ENCODE results near the gene PGBD1.

The PGBD1 gene

GRCh38 chr6:28245206-28245941, 36.0 kb upstream of the PGBD1 start:
- TF ChIP-seq, protein P1, sequence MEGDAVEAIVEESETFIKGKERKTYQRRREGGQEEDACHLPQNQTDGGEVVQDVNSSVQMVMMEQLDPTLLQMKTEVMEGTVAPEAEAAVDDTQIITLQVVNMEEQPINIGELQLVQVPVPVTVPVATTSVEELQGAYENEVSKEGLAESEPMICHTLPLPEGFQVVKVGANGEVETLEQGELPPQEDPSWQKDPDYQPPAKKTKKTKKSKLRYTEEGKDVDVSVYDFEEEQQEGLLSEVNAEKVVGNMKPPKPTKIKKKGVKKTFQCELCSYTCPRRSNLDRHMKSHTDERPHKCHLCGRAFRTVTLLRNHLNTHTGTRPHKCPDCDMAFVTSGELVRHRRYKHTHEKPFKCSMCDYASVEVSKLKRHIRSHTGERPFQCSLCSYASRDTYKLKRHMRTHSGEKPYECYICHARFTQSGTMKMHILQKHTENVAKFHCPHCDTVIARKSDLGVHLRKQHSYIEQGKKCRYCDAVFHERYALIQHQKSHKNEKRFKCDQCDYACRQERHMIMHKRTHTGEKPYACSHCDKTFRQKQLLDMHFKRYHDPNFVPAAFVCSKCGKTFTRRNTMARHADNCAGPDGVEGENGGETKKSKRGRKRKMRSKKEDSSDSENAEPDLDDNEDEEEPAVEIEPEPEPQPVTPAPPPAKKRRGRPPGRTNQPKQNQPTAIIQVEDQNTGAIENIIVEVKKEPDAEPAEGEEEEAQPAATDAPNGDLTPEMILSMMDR (IDR thresholded peaks at IDR 0.05; ENCODE audit: low read depth, low read length) = no peak
- Histone ChIP-seq H3K27me3 (no peaks in the 10 kb centered on the region), H3K4me1 (no peaks in the 10 kb centered on the region), H3K36me3 (peaks cover 21% of the 10 kb centered on the region), H3K4me3 (ENCODE audit: low read depth, low read length) (no peak overlapping the region), H3K9me3 (no peaks in the 10 kb centered on the region)
- DNase-seq = no peak

GRCh38 chr6:28248916-28249315, 32.5 kb upstream of the PGBD1 start:
- H3K36me3 ChIP-seq = peaks cover 21% of the 10 kb centered on the region
- TF ChIP-seq, protein P1 (IDR thresholded peaks at IDR 0.05; ENCODE audit: low read depth, low read length) = no peak
- 0 out of 2 replicates have a peak, but pooled peaks cover 5% of the 10 kb centered on the region for H3K4me1 ChIP-seq
- H3K27me3 ChIP-seq = no peaks in the 10 kb centered on the region
- H3K9me3 ChIP-seq = no peaks in the 10 kb centered on the region
- DNase-seq = no peak
- H3K4me3 ChIP-seq (ENCODE audit: low read depth, low read length) = no peak overlapping the region

DNA sequence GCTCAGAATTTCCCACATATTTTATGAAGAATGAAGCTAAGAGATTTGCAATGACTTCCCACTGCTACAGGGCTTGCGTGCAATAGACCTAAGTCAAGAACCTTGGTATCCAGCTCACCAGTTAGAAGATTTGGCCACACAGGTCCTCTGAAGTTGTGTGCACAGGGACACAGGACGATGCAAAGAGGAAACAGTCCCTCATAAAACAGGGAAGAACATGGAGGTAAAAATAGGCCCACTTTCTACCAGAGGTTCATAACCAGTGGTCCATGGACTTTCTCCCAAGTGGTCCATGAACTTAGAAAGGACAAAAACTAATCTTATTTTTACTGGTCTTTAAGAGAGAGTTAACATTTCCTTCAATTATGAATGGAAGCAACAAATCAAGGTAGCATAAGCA, 30.6 kb upstream of the PGBD1 start:
- DNase-seq = no peak
- Histone ChIP-seq H3K4me3 (ENCODE audit: low read depth, low read length) (peak overlapping the region; percentile 95), H3K4me1 (0 out of 2 replicates have a peak, but pooled peaks cover 5% of the 10 kb centered on the region), H3K27me3 (no peaks in the 10 kb centered on the region), H3K36me3 (peaks cover 8% of the 10 kb centered on the region), H3K9me3 (no peaks in the 10 kb centered on the region)
- TF ChIP-seq, protein P1 (IDR thresholded peaks at IDR 0.05; ENCODE audit: low read depth, low read length) = no peak

- TF ChIP-seq, protein P1 (IDR thresholded peaks at IDR 0.05; ENCODE audit: low read depth, low read length) = no peak
- Histone ChIP-seq H3K9me3 (no peaks in the 10 kb centered on the region), H3K27me3 (no peaks in the 10 kb centered on the region), H3K4me3 (ENCODE audit: low read depth, low read length) (peak overlapping the region; percentile 95), H3K36me3 (no peaks in the 10 kb centered on the region), H3K4me1 (0 out of 2 replicates have a peak, but pooled peaks cover 5% of the 10 kb centered on the region)
- peak; percentile 21 for DNase-seq
Measured at GRCh38 chr6:28251661-28252008, 29.7 kb upstream of the PGBD1 start.

GRCh38 chr6:28252009-28252975, 29.1 kb upstream of the PGBD1 start, which contains the start of gene ZKSCAN4:
ZKSCAN4 (minus strand) TSS chr6:28252269; CDS start chr6:28251980, 289 bp downstream.
- Histone ChIP-seq H3K9me3 (no peaks in the 10 kb centered on the region), H3K4me3 (ENCODE audit: low read depth, low read length) (peak within 1 kb of the TSS; percentile 95), H3K4me1 (0 out of 2 replicates have a peak, but pooled peaks cover 5% of the 10 kb centered on the region), H3K27me3 (no peaks in the 10 kb centered on the region), H3K36me3 (no peaks in the 10 kb centered on the region)
- TF ChIP-seq, protein P1 (IDR thresholded peaks at IDR 0.05; ENCODE audit: low read depth, low read length) = no peak
- DNase-seq = peak; percentile 88
